ENCODE data around the gene EIF2A.

DNA sequence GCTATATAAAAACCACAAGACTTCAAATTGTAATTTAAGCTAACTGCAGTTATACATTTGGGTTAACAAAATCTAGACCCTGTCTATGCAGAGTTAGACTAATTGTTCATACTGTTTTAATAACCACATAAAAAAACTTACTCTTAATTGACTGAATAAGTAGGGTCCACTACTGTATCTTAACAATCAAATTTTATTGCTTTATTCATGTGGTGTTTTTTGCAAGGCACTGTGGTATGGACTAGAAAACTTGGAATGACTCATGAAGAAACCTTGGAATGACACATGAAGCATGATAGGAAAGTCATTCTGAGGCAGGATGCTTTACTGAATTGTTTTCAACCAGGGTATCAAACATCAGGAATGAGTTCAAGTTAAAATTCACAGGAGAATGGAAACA, 2.5 kb upstream of the EIF2A start:
- TF ChIP-seq GATA2 (IDR thresholded peaks at IDR 0.05; ENCODE audit: low read depth, low read length) = no peak
- no peak for TF ChIP-seq GATA3 (IDR thresholded peaks at IDR 0.05; ENCODE audit: low read depth, low read length)
